CD14-positive monocyte (primary cell): Measurements from ENCODE around the gene ZNF417. TPM values are rescaled to one million over a fixed set of nuclear protein-coding genes. Genes with fewer than 3 reads are reported as not detected.

Source experiments
- DNase-seq, 3 donors: peaks; one replicate each; pipeline ENCODE4 v3.0.0-alpha.2; 2011 to 2022
- H2AFZ ChIP-seq: 2 replicates; pipeline ENCODE4 v1.6.0; 2012; ENCODE audit warnings: mild to moderate bottlenecking, low read depth, low read length, inconsistent platforms; ENCODE audit not compliant: insufficient read depth, poor library complexity, severe bottlenecking
- H3K27ac ChIP-seq, 2 donors: 1 replicate in 1 of 2; 2 replicates in 1 of 2; pipeline ENCODE4 v1.5.1; 2012 to 2013; ENCODE audit warnings: low read length in 2 of 2, control low read depth in 1 of 2, inconsistent platforms in 1 of 2, low read depth in 1 of 2, mild to moderate bottlenecking in 1 of 2
- H3K27me3 ChIP-seq, 2 donors: one replicate each; pipeline versions ENCODE4 v1.6.0 to v1.6.1; 2011 to 2013; ENCODE audit warnings: low read length in 2 of 2; ENCODE audit not compliant: control insufficient read depth in 2 of 2, insufficient read depth in 2 of 2
- H3K36me3 ChIP-seq, 2 donors: replicated peaks in 1 of 2; 1 replicate in 1 of 2; 2 replicates in 1 of 2; pipeline versions ENCODE4 v1.5.1 to v1.6.1; 2012 to 2013; ENCODE audit warnings: low read length in 2 of 2, control low read depth in 1 of 2, inconsistent platforms in 1 of 2, mild to moderate bottlenecking in 1 of 2; ENCODE audit not compliant: insufficient read depth in 2 of 2, control insufficient read depth in 1 of 2
- H3K4me1 ChIP-seq, 2 donors: 1 replicate in 1 of 2; 2 replicates in 1 of 2; pipeline versions ENCODE4 v1.5.1 to v1.6.1; 2012 to 2013; ENCODE audit warnings: low read length in 2 of 2, control low read depth in 1 of 2, inconsistent platforms in 1 of 2, mild to moderate bottlenecking in 1 of 2, moderate library complexity in 1 of 2; ENCODE audit not compliant: insufficient read depth in 2 of 2, control insufficient read depth in 1 of 2
- H3K4me2 ChIP-seq: replicated peaks from 2 replicates; pipeline ENCODE3; 2012; ENCODE audit warnings: low read length, moderate library complexity, mild to moderate bottlenecking; ENCODE audit not compliant: poor library complexity, severe bottlenecking; ENCODE audit errors: extremely low read depth
- H3K4me3 ChIP-seq, 3 experiments: fragments of 200-600 bp in 1 of 3; sonication (generic) in 1 of 3; replicated peaks in 1 of 3; 1 replicate in 2 of 3; 2 replicates in 1 of 3; pipeline ENCODE4 v1.5.1; 2011 to 2013; ENCODE audit warnings: low read length in 3 of 3, mild to moderate bottlenecking in 3 of 3, control low read depth in 2 of 3, low read depth in 2 of 3, inconsistent platforms in 1 of 3, moderate library complexity in 1 of 3
- H3K79me2 ChIP-seq: 2 replicates; pipeline ENCODE4 v1.6.0; 2012; ENCODE audit warnings: mild to moderate bottlenecking, control low read depth, inconsistent platforms, low read length, moderate library complexity; ENCODE audit not compliant: insufficient read depth
- H3K9ac ChIP-seq: 2 replicates; pipeline ENCODE4 v1.6.0; 2017; ENCODE audit warnings: low read length, mild to moderate bottlenecking; ENCODE audit not compliant: insufficient read depth, poor library complexity, severe bottlenecking
- H3K9me3 ChIP-seq, 2 donors: replicated peaks in 1 of 2; 1 replicate in 1 of 2; 2 replicates in 1 of 2; pipeline versions ENCODE4 v1.5.1 to v1.6.1; 2012 to 2013; ENCODE audit warnings: low read length in 2 of 2, control low read depth in 1 of 2; ENCODE audit not compliant: control insufficient read depth in 1 of 2, insufficient read depth in 1 of 2
- H4K20me1 ChIP-seq: 2 replicates; pipeline ENCODE4 v1.6.0; 2012; ENCODE audit warnings: mild to moderate bottlenecking, low read length, control low read depth, moderate library complexity; ENCODE audit not compliant: insufficient read depth
- H3K27ac Mint-ChIP-seq, 7 donors: one replicate each; pipeline ENCODE4 v1.8.0; 2020; ENCODE audit warnings: mild to moderate bottlenecking in 7 of 7, mixed read lengths in 7 of 7, moderate library complexity in 6 of 7, inconsistent platforms in 2 of 7
- H3K27me3 Mint-ChIP-seq, 3 donors: one replicate each; pipeline ENCODE4 v1.8.0; 2021 to 2022; ENCODE audit warnings: low read depth in 3 of 3, mild to moderate bottlenecking in 3 of 3, mixed read lengths in 3 of 3, moderate library complexity in 3 of 3, inconsistent platforms in 1 of 3
- H3K36me3 Mint-ChIP-seq, 2 donors: one replicate each; pipeline ENCODE4 v1.8.0; 2020; ENCODE audit warnings: mixed read lengths in 2 of 2, inconsistent platforms in 1 of 2, mild to moderate bottlenecking in 1 of 2
- H3K4me1 Mint-ChIP-seq: one replicate; pipeline ENCODE4 v1.8.0; 2020; ENCODE audit warnings: mild to moderate bottlenecking, mixed read lengths
- H3K4me3 Mint-ChIP-seq, 2 donors: one replicate each; pipeline ENCODE4 v1.8.0; 2020; ENCODE audit warnings: mild to moderate bottlenecking in 2 of 2, mixed read lengths in 2 of 2, moderate library complexity in 1 of 2
- H3K9me3 Mint-ChIP-seq, 7 donors: one replicate each; pipeline ENCODE4 v1.8.0; 2020 to 2022; ENCODE audit warnings: mixed read lengths in 7 of 7, mild to moderate bottlenecking in 6 of 7, moderate library complexity in 6 of 7, inconsistent platforms in 2 of 7
- CTCF ChIP-seq: fragments of 200-600 bp; IDR thresholded peaks from one replicate; pipeline ENCODE4 v1.8.0; 2022; ENCODE audit warnings: antibody characterized with exemption, mild to moderate bottlenecking
- WGBS: methylation state at CpG from one replicate; pipeline ENCODE4 v1.1.5; 2013; ENCODE audit warnings: missing lambda C conversion rate; ENCODE audit not compliant: insufficient coverage; 5-methylcytosine and 5-hydroxymethylcytosine counted together
- intact Hi-C, 2 donors: fragments of 100-400 bp; cut with micrococcal nuclease; formaldehyde crosslinking; loops; one replicate each; pipeline versions ENCODE4 v1.15.0 to v1.15.1; 2023
- polyA plus RNA-seq, 3 donors: library from polyadenylated mRNA; depleted of rRNA in 1 of 3; unstranded in 2 of 3; stranded (reverse) in 1 of 3; fragments of 300-500 nt in 2 of 3; fragments of >200 nt in 1 of 3; fragmentation: Illumina TruSeq in 2 of 3; gene quantifications; 1 replicate in 2 of 3; 2 replicates in 1 of 3; pipeline ENCODE4 v1.2.3, GENCODE V29; 2012 to 2021

The ZNF417 gene
- polyA plus RNA-seq, 3 donors: 0.39 to 6.8 (median 0.70) TPM

DNA sequence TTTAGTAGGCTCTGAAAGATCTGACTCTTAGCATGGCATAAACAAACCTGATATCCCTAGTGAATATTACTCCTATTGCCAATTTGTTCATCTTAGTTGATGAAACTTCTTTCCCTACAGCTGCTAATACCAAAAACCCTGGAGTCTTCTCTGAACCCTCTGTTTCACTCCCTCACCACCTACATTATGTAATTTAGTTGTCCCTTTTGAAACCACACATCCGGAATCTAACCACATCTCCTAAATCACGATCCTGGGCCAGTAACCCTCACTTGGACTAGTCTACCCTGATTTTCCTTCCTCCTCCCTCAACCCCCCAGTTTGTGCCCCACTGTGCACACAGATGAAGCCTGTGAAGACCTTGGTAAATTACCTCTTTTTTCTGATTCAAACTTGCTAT, 29.9 kb upstream of the ZNF417 start:
- peaks cover 20% of the 10 kb centered on the region for H3K4me1 Mint-ChIP-seq
- peak overlapping the region; percentile 89 for H2AFZ ChIP-seq
- no peak overlapping the region for H3K27ac ChIP-seq
- peaks cover 5% of the 10 kb centered on the region for H3K79me2 ChIP-seq
- WGBS: 48% methylated on average over 2 of the region's 2 CpGs
- no peak overlapping the region for H3K9ac ChIP-seq
- H3K27me3 Mint-ChIP-seq: peaks cover 0 to 2% (median 0%) of the 10 kb centered on the region in 3 donors
- H3K4me2 ChIP-seq: peak overlapping the region; percentile 88
- no peaks in the 10 kb centered on the region for H4K20me1 ChIP-seq
- H3K4me3 ChIP-seq: peak overlapping the region in 1 of 3 experiments; percentile 87
- intact Hi-C loops: no loop called here
- no peak overlapping the region for H3K27ac Mint-ChIP-seq
- H3K36me3 ChIP-seq: peaks cover 21 to 32% of the 10 kb centered on the region in 2 donors
- no peak for TF ChIP-seq CTCF
- H3K9me3 ChIP-seq: peaks cover 88 to 91% of the 10 kb centered on the region in 2 donors
- no peak for DNase-seq
- peaks cover 12 to 19% of the 10 kb centered on the region in 2 donors for H3K4me1 ChIP-seq
- H3K9me3 Mint-ChIP-seq: peaks cover 64 to 97% (median 93%) of the 10 kb centered on the region in 7 donors
- peaks cover 43 to 45% of the 10 kb centered on the region in 2 donors for H3K36me3 Mint-ChIP-seq
- H3K4me3 Mint-ChIP-seq: peak overlapping the region; percentile 11 to 22
- H3K27me3 ChIP-seq: no peaks in the 10 kb centered on the region

DNA sequence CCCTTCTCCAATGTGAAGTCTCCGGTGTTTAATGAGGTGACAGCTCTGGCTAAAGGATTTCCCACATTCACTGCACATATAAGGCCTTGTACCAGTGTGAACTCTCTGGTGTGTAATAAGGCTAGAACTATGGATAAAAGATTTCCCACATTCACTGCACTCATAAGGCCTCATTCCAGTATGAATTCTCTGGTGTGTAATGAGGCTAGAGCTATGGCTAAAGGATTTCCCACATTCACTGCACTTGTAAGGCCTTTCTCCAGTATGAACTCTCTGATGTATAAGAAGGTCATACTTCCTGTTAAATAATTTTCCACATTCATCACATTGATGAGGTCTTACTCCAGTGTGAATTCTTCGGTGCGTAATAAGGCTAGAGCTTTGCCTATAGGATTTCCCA, 25.2 kb upstream of the ZNF417 start:
- no CpG with 5 or more reads among the region's 3 CpGs for WGBS
- no peak for TF ChIP-seq CTCF
- Mint-ChIP-seq H3K27ac (no peak overlapping the region), H3K36me3 (peaks cover 52 to 75% of the 10 kb centered on the region in 2 donors), H3K4me1 (peaks cover 10% of the 10 kb centered on the region), H3K9me3 (peaks cover 73 to 97% (median 94%) of the 10 kb centered on the region in 7 donors), H3K27me3 (peaks cover 0 to 2% (median 0%) of the 10 kb centered on the region in 3 donors), H3K4me3 (no peak overlapping the region)
- DNase-seq: no peak
- intact Hi-C loops: no loop called here
- Histone ChIP-seq H4K20me1 (no peaks in the 10 kb centered on the region), H2AFZ (no peak overlapping the region), H3K4me2 (no peak overlapping the region), H3K79me2 (peaks cover under 1% of the 10 kb centered on the region), H3K9ac (no peak overlapping the region), H3K27me3 (no peaks in the 10 kb centered on the region), H3K27ac (no peak overlapping the region), H3K9me3 (peaks cover 75 to 93% of the 10 kb centered on the region in 2 donors), H3K4me1 (peaks cover 3 to 4% of the 10 kb centered on the region in 2 donors), H3K4me3 (peak overlapping the region in 1 of 3 experiments; percentile 24), H3K36me3 (peaks cover 22 to 41% of the 10 kb centered on the region in 2 donors)
